Epithelial cell of esophagus (primary cell): ENCODE data around the gene TSC22D3.
A peak's percentile ranks its signal among the peaks of the same experiment; 100 is the strongest.

ENCODE experiments used
- DNase-seq: peaks from one replicate; pipeline ENCODE4 v3.0.0; 2010; ENCODE audit warnings: low read depth
- H3K4me3 ChIP-seq: 2 replicates; pipeline ENCODE4 v1.5.1; 2011; ENCODE audit warnings: mild to moderate bottlenecking, low read length, control low read depth
- TF ChIP-seq, protein P1 (sequence below): IDR thresholded peaks from 2 replicates; pipeline ENCODE4 v1.5.1; 2011; ENCODE audit warnings: low read depth, mild to moderate bottlenecking, low read length, control low read depth, inconsistent platforms; ENCODE audit not compliant: insufficient read depth; ENCODE audit errors: missing control alignments

Gene TSC22D3

GRCh38 chrX:107712231-107713202, 63.1 kb downstream of the TSC22D3 start:
- DNase-seq = peak; percentile 46

GRCh38 chrX:107711521-107712181, 63.9 kb downstream of the TSC22D3 start:
- no peak for DNase-seq
- TF ChIP-seq, protein P1, sequence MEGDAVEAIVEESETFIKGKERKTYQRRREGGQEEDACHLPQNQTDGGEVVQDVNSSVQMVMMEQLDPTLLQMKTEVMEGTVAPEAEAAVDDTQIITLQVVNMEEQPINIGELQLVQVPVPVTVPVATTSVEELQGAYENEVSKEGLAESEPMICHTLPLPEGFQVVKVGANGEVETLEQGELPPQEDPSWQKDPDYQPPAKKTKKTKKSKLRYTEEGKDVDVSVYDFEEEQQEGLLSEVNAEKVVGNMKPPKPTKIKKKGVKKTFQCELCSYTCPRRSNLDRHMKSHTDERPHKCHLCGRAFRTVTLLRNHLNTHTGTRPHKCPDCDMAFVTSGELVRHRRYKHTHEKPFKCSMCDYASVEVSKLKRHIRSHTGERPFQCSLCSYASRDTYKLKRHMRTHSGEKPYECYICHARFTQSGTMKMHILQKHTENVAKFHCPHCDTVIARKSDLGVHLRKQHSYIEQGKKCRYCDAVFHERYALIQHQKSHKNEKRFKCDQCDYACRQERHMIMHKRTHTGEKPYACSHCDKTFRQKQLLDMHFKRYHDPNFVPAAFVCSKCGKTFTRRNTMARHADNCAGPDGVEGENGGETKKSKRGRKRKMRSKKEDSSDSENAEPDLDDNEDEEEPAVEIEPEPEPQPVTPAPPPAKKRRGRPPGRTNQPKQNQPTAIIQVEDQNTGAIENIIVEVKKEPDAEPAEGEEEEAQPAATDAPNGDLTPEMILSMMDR = no peak
- no peak overlapping the region for H3K4me3 ChIP-seq

More at GRCh38 chrX:107712231-107713202, 63.1 kb downstream of the TSC22D3 start:
- H3K4me3 ChIP-seq = no peak overlapping the region
- TF ChIP-seq, protein P1 = no peak

GRCh38 chrX:107710617-107711391, 64.8 kb downstream of the TSC22D3 start:
- DNase-seq = peak; percentile 82
- H3K4me3 ChIP-seq = no peak overlapping the region
- TF ChIP-seq, protein P1 = no peak

DNA sequence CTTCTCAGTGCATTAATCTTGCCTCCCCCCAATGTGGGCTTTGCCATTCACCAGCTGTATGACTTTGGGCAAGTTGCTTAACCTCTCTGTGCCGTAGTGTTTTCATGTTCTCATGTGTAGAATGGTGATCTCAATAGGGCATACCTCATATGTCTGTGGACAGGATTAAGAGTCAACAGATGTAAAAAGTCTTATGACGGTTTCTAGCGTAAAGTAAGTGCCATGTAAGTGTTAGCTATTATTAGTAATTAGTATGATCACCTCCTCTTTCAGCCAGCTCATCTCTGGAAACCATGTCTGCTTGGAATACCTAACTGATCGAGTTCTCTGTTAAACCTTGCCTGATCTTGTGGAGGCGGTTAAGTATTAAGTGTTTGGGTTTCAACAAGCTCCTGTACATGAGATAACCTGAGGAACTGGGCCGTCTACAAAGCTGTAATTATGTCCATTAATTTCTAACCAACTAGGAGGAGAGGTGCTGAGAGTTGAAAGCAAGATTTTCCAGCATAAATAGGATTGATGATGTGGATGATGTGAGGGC, 66.3 kb downstream of the TSC22D3 start:
- TF ChIP-seq, protein P1 = no peak
- H3K4me3 ChIP-seq = no peak overlapping the region
- no peak for DNase-seq

- no peak overlapping the region for H3K4me3 ChIP-seq
- TF ChIP-seq, protein P1 = no peak
- DNase-seq = no peak
These were observed 66.8 kb downstream of the TSC22D3 start for GRCh38 chrX:107708762-107709161.

DNA sequence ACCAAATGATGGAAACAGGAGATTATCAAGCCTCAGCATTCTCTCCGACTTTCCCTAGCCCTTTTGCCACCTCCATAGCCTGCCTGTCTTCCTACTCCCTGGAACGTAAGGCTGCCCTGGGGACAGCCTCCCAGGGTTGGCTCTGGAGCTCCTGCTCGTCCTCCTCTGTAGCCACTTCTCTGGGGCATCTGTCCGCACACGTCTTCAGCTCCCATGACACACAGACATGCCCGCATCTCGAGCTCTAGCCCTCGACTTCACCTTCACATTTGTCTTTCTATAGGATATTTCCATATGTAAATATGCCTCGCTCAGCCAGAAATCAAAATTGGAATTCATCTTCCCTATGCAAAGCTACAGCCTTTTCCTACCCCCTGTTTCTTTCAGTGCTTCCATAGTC, 67.7 kb downstream of the TSC22D3 start:
- no peak overlapping the region for H3K4me3 ChIP-seq
- TF ChIP-seq, protein P1 = no peak
- no peak for DNase-seq
